ENCODE data around the gene MX2.
"Not testable (repeated sequence)": the region's sequence is repeated elsewhere in the genome, so short reads cannot be mapped to it uniquely, and the experiment has no call there.

MX2 gene

GRCh38 chr21:41390043-41390639 lies 28.3 kb downstream of the MX2 start:
- DNase-seq, result no peak

GRCh38 chr21:41393876-41394465 lies 32.1 kb downstream of the MX2 start:
- no peak for DNase-seq

- no peak for DNase-seq
These were observed 34.8 kb downstream of the MX2 start for GRCh38 chr21:41396558-41397075.

GRCh38 chr21:41397471-41397891 lies 35.7 kb downstream of the MX2 start:
- no peak for DNase-seq

GRCh38 chr21:41398251-41398650 lies 36.4 kb downstream of the MX2 start:
- no peak for DNase-seq

GRCh38 chr21:41398831-41399230 lies 37.0 kb downstream of the MX2 start:
- DNase-seq, result no peak

GRCh38 chr21:41399246-41399800 lies 37.5 kb downstream of the MX2 start:
- no peak for DNase-seq

- no peak for DNase-seq
These were observed 40.4 kb downstream of the MX2 start for GRCh38 chr21:41402231-41402630.

GRCh38 chr21:41402796-41403195 lies 41.0 kb downstream of the MX2 start:
- DNase-seq, result no peak

GRCh38 chr21:41403331-41403730 lies 41.5 kb downstream of the MX2 start:
- no peak for DNase-seq

GRCh38 chr21:41403966-41404365 lies 42.1 kb downstream of the MX2 start:
- no peak for DNase-seq

GRCh38 chr21:41405321-41405720 lies 43.5 kb downstream of the MX2 start:
- no peak for DNase-seq

- no peak for DNase-seq
These were observed 44.5 kb downstream of the MX2 start for GRCh38 chr21:41406340-41406739.

GRCh38 chr21:41407541-41408460 lies 46.0 kb downstream of the MX2 start:
- no peak for DNase-seq

GRCh38 chr21:41410361-41410760 lies 48.5 kb downstream of the MX2 start:
- no peak for DNase-seq

- DNase-seq, result no peak
These were observed 49.1 kb downstream of the MX2 start for GRCh38 chr21:41410767-41411448.

- peak; percentile 5 to 13 for DNase-seq
These were observed 49.7 kb downstream of the MX2 start for GRCh38 chr21:41411449-41412089.

- not testable (repeated sequence) for DNase-seq
These were observed 55.7 kb downstream of the MX2 start for GRCh38 chr21:41417505-41417904.

GRCh38 chr21:41418393-41418792 lies 56.6 kb downstream of the MX2 start:
- DNase-seq, result no peak

- DNase-seq, result no peak
These were observed 57.3 kb downstream of the MX2 start for GRCh38 chr21:41418956-41419680.
